B cell (primary cell): ENCODE results near the gene AGRP. TPM values are rescaled to one million over a fixed set of nuclear protein-coding genes. Genes with fewer than 3 reads are reported as not detected.

Experiments used
- ATAC-seq: fragments of 200-7000 bp; cut with Tn5 transposase; one replicate; pipeline ENCODE4 v1.10.0; 2021; ENCODE audit warnings: low read depth, mild to moderate bottlenecking, moderate number of reproducible peaks, moderate library complexity
- CTCF ChIA-PET: fragments of 350-600 bp; sonication (Branson Sonifier 250); formaldehyde crosslinking; loops from one replicate; lab custom pipeline; 2021; ENCODE audit warnings: antibody characterized with exemption, inconsistent platforms; lab: Charles Lee
- POLR2A ChIA-PET: fragments of 350-600 bp; sonication (Branson Sonifier 250); formaldehyde crosslinking; loops from one replicate; lab custom pipeline; 2021; ENCODE audit warnings: antibody characterized with exemption; lab: Charles Lee
- DNase-seq: peaks from one replicate; pipeline ENCODE4 v3.0.0; 2013
- H2AFZ ChIP-seq: 2 replicates; pipeline ENCODE4 v1.6.1; 2012; ENCODE audit warnings: mild to moderate bottlenecking, low read depth, low read length; ENCODE audit not compliant: insufficient read depth, poor library complexity, severe bottlenecking
- H3K27ac ChIP-seq, 2 donors: 1 replicate in 1 of 2; 2 replicates in 1 of 2; pipeline ENCODE4 v1.5.1; 2012 to 2013; ENCODE audit warnings: low read length in 2 of 2, mild to moderate bottlenecking in 2 of 2, moderate library complexity in 1 of 2
- H3K27me3 ChIP-seq, 4 experiments: fragments of 200-600 bp in 1 of 4; sonication (generic) in 1 of 4; replicated peaks in 1 of 4; 1 replicate in 2 of 4; 2 replicates in 2 of 4; pipeline versions ENCODE4 v1.6.1 to v1.7.0; 2013 to 2016; ENCODE audit warnings: low read length in 3 of 4, mild to moderate bottlenecking in 2 of 4, mixed read lengths in 1 of 4, moderate library complexity in 1 of 4; ENCODE audit not compliant: insufficient read depth in 4 of 4, control insufficient read depth in 3 of 4; ENCODE audit errors: control extremely low read depth in 1 of 4
- H3K36me3 ChIP-seq, 2 experiments: replicated peaks in 1 of 2; 1 replicate in 1 of 2; 2 replicates in 1 of 2; pipeline versions ENCODE4 v1.6.1 to v1.7.1; 2013; ENCODE audit warnings: low read length in 1 of 2; ENCODE audit not compliant: insufficient read depth in 2 of 2, control insufficient read depth in 1 of 2; ENCODE audit errors: control extremely low read depth in 1 of 2, extremely low read depth in 1 of 2
- H3K4me1 ChIP-seq, 2 donors: fragments of 200-600 bp in 1 of 2; sonication (generic) in 1 of 2; 1 replicate in 1 of 2; 2 replicates in 1 of 2; pipeline versions ENCODE4 v1.5.1 to v1.6.1; 2013 to 2017; ENCODE audit warnings: low read length in 2 of 2; ENCODE audit not compliant: control insufficient read depth in 2 of 2, insufficient read depth in 2 of 2
- H3K4me2 ChIP-seq: replicated peaks from 2 replicates; pipeline ENCODE3; 2012; ENCODE audit warnings: mild to moderate bottlenecking, low read depth, low read length; ENCODE audit not compliant: poor library complexity, severe bottlenecking
- H3K4me3 ChIP-seq, 5 experiments: fragments of 200-600 bp in 1 of 5; sonication (generic) in 1 of 5; 1 replicate in 3 of 5; 2 replicates in 2 of 5; pipeline versions ENCODE4 v1.5.1 to v1.7.0; 2011 to 2016; ENCODE audit warnings: low read length in 4 of 5, mild to moderate bottlenecking in 4 of 5, low read depth in 2 of 5, control low read depth in 1 of 5, moderate library complexity in 1 of 5; ENCODE audit not compliant: insufficient read depth in 1 of 5; ENCODE audit errors: control extremely low read depth in 1 of 5, extremely low read depth in 1 of 5
- H3K79me2 ChIP-seq: fragments of 200-600 bp; sonication (generic); one replicate; pipeline ENCODE4 v1.6.0; 2016; ENCODE audit warnings: low read length; ENCODE audit not compliant: control insufficient read depth, insufficient read depth
- H3K9ac ChIP-seq: fragments of 200-600 bp; sonication (generic); 2 replicates; pipeline ENCODE4 v1.6.1; 2017; ENCODE audit warnings: mild to moderate bottlenecking, low read length, moderate library complexity
- H3K9me3 ChIP-seq, 3 donors: one replicate each; pipeline versions ENCODE4 v1.6.1 to v1.7.1; 2013; ENCODE audit warnings: low read length in 2 of 3; ENCODE audit not compliant: control insufficient read depth in 2 of 3, insufficient read depth in 1 of 3; ENCODE audit errors: control extremely low read depth in 1 of 3
- H4K20me1 ChIP-seq: 2 replicates; pipeline ENCODE4 v1.6.0; 2012; ENCODE audit warnings: mild to moderate bottlenecking, low read length; ENCODE audit not compliant: insufficient read depth, control insufficient read depth, poor library complexity, severe bottlenecking
- H3K27ac Mint-ChIP-seq: one replicate; pipeline ENCODE4 v1.8.0; 2021; ENCODE audit warnings: mixed read lengths
- H3K27me3 Mint-ChIP-seq: one replicate; pipeline ENCODE4 v1.8.0; 2021; ENCODE audit warnings: mixed read lengths
- H3K4me1 Mint-ChIP-seq: one replicate; pipeline ENCODE4 v1.8.0; 2021; ENCODE audit warnings: mixed read lengths
- H3K4me3 Mint-ChIP-seq: one replicate; pipeline ENCODE4 v1.8.0; 2021; ENCODE audit warnings: mixed read lengths
- H3K9me3 Mint-ChIP-seq: one replicate; pipeline ENCODE4 v1.8.0; 2022; ENCODE audit warnings: mixed read lengths; ENCODE audit not compliant: insufficient read depth
- CTCF ChIP-seq: fragments of 200-600 bp; IDR thresholded peaks from one replicate; pipeline ENCODE4 v1.8.0; 2022; ENCODE audit warnings: antibody characterized with exemption, mild to moderate bottlenecking
- EZH2 ChIP-seq: IDR thresholded peaks from 2 replicates; pipeline ENCODE4 v1.6.1; 2012; ENCODE audit warnings: borderline replicate concordance, low read depth, mild to moderate bottlenecking, moderate library complexity, low read length; ENCODE audit not compliant: insufficient read depth, poor library complexity, severe bottlenecking
- WGBS: methylation state at CpG from one replicate; pipeline ENCODE4 v1.1.5; 2013; ENCODE audit warnings: missing lambda C conversion rate; ENCODE audit not compliant: insufficient coverage; 5-methylcytosine and 5-hydroxymethylcytosine counted together
- intact Hi-C: fragments of 100-400 bp; cut with micrococcal nuclease; formaldehyde crosslinking; loops from one replicate; pipeline ENCODE4 v1.10.0; 2022
- polyA plus RNA-seq: library from polyadenylated mRNA; depleted of rRNA; stranded (reverse); fragments of >200 nt; gene quantifications from 2 replicates; pipeline ENCODE4 v1.2.3, GENCODE V29; 2012
- total RNA-seq, 2 donors: library from RNA; stranded (reverse); fragments of 120-200 nt in 1 of 2; gene quantifications; 1 replicate in 1 of 2; 2 replicates in 1 of 2; pipeline versions ENCODE4 v1.2.3 to v1.2.4, GENCODE V29; 2013 to 2022

AGRP gene
- total and polyA plus RNA-seq, 2 donors (not counting 1 experiment from before 2014, with no cell fraction given): not detected

DNA sequence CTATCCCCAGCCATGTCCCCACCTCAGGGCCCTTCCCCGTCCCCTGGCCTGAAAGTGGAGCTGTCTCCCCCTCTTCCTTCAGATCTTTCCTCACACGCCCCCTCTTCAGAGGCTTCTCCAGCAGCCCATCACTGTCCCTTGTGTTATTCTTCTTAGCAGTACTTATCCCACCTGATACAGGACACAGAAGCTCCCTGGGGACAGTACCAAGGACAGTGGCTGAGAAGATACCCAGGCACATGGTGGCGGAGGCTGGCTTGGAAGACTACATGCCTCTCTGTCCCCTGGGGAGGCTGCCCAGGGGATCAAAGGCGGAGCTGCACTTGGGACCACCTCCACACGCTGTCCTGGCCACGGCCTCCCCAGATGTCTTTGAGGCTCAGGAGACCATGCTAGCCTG lies 28.5 kb downstream of the AGRP start:
- 92% methylated on average over 4 of the region's 6 CpGs for WGBS
- H3K4me3 ChIP-seq: no peak overlapping the region

DNA sequence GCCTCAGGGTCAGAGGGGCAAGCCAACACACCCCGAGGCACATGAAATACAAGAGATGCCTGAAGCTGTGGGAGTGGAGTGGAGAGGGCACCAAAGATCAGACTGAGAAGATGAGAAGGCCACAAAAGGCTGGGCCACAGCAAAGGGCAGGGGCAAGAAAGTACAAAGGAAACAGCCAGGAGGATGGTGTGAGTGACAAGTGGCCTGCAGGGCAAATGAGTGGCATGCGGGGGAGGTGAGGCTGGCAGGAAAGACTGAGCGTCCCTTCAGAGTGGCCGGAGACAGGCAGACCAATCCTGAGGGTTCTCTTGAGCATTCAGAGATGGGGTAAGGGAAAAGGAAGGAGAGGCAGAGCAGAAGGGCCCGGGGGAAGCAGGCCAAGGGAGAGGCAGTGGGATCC lies 29.2 kb downstream of the AGRP start:
- POLR2A ChIA-PET: interaction anchor here (0.6 kb wide), 2 partner anchors 31 to 1179 kb away, joined by 3 to 9 read pairs; no protein-coding TSS in a partner anchor
- H3K36me3 ChIP-seq: peaks cover 0 to 67% of the 10 kb centered on the region in 2 experiments

More for the DNA sequence above, 28.5 kb downstream of the AGRP start:
- Histone ChIP-seq H3K27me3 (no peaks in the 10 kb centered on the region), H3K9me3 (no peaks in the 10 kb centered on the region), H3K36me3 (peaks cover 0 to 66% of the 10 kb centered on the region in 2 experiments), H3K79me2 (peaks cover 35% of the 10 kb centered on the region), H4K20me1 (peaks cover 94% of the 10 kb centered on the region), H2AFZ (no peak overlapping the region), H3K4me1 (peaks cover 0 to 6% of the 10 kb centered on the region in 2 donors), H3K4me2 (no peak overlapping the region), H3K27ac (no peak overlapping the region), H3K9ac (no peak overlapping the region)
- TF ChIP-seq EZH2: no peak
- TF ChIP-seq CTCF: no peak
- Mint-ChIP-seq H3K27ac (no peak overlapping the region), H3K9me3 (no peaks in the 10 kb centered on the region), H3K4me1 (peaks cover 9% of the 10 kb centered on the region), H3K27me3 (no peaks in the 10 kb centered on the region), H3K4me3 (no peak overlapping the region)
- no peak for DNase-seq
- ATAC-seq: no peak
- POLR2A ChIA-PET: interaction anchor here (0.6 kb wide), 1 partner anchor 1178 kb away, joined by 9 read pairs; no protein-coding TSS in a partner anchor
- intact Hi-C loops: no loop called here
- CTCF ChIA-PET: interaction anchor here (2.5 to 2.8 kb wide), 2 partner anchors 11 to 27 kb away, joined by 9 to 10 read pairs; no protein-coding TSS in a partner anchor

More for the DNA sequence above, 29.2 kb downstream of the AGRP start:
- H3K4me3 Mint-ChIP-seq: no peak overlapping the region
- H3K9ac ChIP-seq: no peak overlapping the region
- no peaks in the 10 kb centered on the region for H3K9me3 Mint-ChIP-seq
- DNase-seq (no peak), ATAC-seq (no peak)
- H3K4me1 ChIP-seq: no peaks in the 10 kb centered on the region
- no peaks in the 10 kb centered on the region for H3K27me3 ChIP-seq
- no peak overlapping the region for H3K4me2 ChIP-seq
- no peak overlapping the region for H2AFZ ChIP-seq
- H3K79me2 ChIP-seq: peaks cover 33% of the 10 kb centered on the region
- TF ChIP-seq EZH2: no peak
- TF ChIP-seq CTCF: no peak
- H3K27ac Mint-ChIP-seq: no peak overlapping the region
- no peak overlapping the region for H3K27ac ChIP-seq
- H4K20me1 ChIP-seq: peaks cover 88% of the 10 kb centered on the region
- H3K4me3 ChIP-seq: no peak overlapping the region
- peaks cover 9% of the 10 kb centered on the region for H3K4me1 Mint-ChIP-seq
- no peaks in the 10 kb centered on the region for H3K9me3 ChIP-seq
- CTCF ChIA-PET: no interaction called here
- WGBS: 91% methylated on average over 5 of the region's 5 CpGs
- H3K27me3 Mint-ChIP-seq: no peaks in the 10 kb centered on the region
- intact Hi-C loops: no loop called here
